ENCODE measurements around the gene TC2N.
"Not testable (repeated sequence)": the region's sequence is repeated elsewhere in the genome, so short reads cannot be mapped to it uniquely, and the experiment has no call there.

Gene TC2N

DNA sequence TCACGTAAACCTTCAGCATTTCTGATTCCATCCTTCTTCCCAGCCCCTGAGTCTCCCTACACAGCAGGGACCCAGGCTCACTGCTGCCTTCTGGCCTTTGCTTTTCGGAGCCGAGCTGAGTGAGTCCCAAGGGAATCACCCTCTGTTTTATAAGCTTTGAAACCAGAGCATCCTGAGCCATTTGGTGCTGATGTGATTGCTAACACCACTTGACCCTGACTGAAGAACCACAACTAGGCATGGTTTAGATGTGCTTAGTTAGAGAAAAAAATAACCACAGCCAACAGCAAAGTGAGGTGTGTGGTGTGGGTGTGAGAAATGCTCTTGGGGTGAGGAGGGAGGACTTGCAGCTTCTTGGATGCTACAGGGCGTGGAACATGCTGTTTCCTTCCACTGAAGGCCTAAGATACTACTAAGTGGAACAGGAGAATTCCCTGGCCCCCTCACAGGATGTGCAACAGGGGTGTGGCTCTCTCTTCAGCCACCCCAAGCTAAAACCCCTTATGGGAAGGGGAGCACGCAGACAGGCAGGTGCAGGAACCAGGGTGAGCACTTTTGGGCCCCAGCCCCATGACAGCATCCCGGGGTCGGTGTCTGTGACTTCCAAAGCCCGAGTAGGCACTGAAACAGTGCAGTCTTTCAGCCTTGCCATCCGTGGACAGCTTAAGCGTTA lies at the start of gene TC2N:
TC2N (minus strand) TSS at position 221 of the 673 bp plus-strand sequence. CDS start 53,767 bp downstream, outside the sequence.
- DNase-seq (ENCODE audit: low spot score): no peak

DNA sequence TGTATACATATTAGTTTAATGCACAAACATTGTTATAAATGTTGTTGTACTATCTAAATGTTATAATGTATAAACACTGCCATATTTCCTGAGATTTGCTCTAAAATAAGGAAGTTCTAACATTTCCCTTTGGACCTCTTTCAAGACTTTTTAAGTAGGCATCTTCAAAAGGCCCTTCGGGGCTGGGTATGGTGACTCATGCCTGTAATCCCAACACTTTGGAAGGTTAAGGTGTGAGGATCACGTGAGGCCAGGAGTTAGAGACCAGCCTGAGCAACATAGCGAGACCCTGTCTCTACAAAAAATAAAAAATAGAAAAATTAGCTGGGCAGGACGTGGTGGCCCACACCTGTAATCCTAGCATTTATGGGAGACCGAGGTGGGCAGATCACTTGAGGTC lies 44.7 kb upstream of the TC2N start:
- DNase-seq (ENCODE audit: low spot score): no peak

DNA sequence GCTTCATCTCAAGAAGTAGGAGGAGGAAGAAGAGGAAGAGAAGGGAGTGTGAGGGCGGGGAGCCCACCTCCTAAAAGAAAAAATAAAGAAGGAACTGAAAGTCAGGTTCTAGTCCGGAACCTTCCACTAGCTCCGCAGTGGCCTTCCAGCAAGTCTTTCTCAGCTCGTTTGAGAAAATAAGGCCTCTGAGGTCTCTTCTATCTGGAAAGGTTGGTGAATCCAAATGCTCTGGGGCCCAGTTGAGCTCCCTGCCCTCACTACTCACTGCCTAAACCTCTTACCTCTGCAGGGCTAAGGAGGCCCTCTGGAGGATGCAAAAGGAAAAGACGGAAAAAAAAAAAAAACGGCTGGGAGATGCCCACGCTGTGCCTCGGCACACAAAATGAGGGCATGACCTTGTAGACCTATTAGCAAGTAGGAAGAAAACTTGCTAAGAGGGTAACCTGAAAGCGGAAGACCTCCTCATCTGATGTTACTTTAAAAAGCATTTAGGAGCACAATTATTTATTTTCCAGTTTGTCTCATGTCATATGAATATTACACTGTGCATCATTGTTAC lies 44.2 kb upstream of the TC2N start:
- DNase-seq (ENCODE audit: low spot score): peak; percentile 46

DNA sequence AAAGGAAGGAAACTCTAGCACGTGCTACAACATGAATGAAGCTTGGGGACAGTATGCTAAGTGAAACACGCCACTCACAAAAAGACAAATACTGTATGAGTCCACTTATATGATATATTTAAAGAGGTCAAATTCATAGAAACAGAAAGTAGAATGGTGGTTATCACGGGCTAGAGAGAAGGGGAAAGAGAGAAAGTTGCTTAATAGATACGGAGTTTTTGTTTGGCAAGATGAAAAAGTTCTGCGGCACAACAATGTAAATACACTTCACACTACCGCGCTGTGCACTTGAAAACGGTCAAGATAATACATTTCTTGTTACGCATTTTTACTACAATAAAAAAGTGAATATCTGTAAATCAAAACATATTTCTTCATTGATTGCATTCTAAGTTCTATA lies 42.9 kb upstream of the TC2N start:
- no peak for DNase-seq (ENCODE audit: low spot score)

DNA sequence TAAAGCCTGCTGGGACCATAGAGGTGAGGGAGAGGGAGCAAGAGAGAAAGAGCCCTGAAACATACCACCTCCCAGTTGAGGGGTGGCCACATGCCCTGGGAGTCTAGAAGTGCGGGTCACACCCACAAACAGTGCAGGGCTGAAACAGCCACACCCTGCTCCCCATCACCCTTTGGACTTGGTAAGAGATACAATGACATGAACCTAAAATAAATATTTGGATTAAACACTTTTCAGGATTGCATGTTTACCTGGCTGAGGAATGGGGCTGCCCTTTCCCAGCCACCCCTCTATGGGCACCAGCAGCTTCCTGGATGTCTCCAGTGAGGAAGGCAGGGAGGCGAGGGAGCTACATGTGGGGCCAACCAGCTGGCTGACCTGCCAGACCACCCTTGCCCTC lies 39.0 kb upstream of the TC2N start:
- DNase-seq (ENCODE audit: low spot score): no peak

DNA sequence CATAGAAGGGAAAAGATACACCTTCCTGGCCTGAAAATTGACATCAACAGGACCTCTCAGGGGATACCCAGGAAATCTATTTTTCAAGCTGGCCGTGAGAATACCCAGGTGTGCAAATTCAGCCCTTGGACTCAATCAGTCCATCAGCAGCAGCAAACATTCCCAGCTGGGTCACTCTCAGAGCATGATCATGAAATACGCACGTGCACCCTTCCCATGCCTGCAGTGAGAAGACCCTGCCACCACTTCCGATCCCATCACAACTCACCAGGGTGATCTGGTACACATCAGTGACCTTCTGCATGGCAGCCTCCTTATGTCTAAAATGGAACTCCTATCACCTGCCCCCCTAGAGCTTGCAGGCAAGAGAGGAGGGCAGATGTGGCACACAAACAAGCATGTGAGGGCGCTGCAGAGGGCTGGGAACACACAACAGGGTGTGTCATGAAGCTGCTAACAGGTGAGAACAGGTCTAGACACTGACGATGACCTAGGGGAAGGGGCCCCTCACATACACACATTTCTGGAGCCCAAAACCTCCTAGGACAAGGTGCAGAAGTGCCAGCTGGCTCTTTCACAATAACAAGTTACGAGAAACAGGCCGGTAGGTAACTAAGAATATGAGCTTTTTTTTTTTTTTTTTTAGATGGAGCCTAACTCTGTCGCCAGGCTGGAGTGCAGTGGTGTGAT lies 37.8 kb upstream of the TC2N start:
- no peak for DNase-seq (ENCODE audit: low spot score)

DNA sequence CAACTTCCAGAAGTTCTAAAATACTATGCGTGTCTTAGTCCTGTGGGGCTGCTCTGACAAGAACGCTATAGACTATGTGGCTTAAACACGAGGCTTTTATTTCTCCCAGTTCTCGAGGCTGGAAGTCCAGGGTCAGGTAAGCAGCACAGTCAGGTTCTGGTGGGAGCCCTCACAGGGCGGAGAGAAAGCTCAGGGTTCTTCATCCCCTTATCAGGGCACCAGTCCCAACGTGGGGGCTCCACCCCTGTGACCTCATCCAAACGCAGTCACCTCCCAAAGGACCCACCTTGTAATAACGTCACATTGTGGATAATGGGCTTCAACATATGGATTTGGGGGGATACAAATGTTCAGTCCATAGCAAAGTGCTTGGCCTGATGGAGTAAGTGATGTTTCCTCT lies 37.1 kb upstream of the TC2N start:
- no peak for DNase-seq (ENCODE audit: low spot score)

DNA sequence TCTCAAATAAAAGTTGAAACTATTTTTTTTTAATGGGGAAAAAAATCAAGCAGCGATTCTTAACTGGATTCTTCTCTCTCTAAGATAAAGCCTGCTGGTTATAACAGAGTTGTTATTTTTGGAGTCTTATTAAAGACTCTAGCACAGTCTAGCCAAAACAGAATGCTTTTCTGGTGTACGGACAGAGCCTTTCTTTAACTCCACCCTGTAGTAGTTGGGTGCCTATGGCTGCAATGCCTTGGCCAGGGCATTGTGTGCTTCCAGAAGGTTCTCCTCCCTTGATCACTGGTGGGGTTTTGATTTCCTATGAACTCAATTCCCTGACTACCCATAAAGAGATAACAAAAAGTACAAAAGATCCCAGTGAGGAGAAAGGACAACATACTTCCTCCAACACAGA lies 35.7 kb upstream of the TC2N start:
- no peak for DNase-seq (ENCODE audit: low spot score)

DNA sequence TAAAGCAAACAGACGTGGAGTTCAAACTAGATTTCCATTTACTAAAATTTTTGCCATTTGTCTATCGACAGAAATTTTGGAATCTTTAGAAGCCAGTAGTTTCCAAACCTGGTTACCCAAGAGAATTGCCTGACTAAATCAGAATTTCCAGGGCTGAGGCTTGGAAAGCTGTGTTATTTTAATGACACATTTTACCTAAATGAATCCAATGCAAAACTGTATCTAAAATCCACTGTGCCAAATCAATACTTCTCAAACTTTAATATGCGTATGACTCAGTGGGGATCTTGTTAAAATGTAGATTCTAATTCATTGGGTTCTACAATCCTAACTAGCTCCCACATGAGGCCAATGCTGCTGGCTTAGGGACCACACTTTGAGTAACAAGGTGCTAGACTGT lies 35.0 kb upstream of the TC2N start:
- DNase-seq (ENCODE audit: low spot score): no peak

DNA sequence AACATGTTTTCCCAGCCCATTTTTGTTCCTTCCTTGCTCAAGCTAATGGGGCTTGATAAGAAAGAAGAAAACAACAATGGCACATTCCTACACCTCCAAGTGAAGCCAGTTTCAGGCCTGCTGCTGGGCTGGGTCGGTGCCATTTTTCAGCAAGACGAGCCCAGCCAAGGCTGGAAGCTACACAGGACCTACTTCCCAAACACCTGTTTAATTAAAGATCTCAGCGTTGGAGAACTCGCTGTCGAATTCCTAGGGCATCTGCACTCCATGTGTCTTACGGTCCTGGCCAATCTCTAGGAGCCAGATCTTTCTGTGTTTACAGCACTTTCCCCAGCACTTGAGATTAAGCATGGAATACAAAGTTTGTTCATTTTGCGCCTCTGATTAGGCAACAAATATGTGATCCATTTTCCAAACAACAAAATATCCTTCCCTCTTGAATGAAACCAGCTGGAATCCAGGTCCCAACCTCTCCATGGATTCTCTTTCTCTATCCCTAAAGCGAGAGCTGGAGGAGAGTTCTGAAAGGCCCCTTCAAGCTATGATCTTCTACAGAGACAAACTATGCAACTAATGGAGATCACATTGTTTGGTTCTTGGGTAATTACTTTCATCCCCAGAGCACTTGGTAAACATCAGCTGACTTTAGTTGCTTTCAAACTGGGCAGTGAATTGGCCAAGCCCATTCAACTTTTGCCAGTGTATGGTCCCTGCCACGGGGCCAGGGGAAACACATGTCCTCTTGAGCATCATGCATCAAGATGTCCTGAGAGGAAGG lies 34.3 kb upstream of the TC2N start:
- DNase-seq (ENCODE audit: low spot score): no peak

DNA sequence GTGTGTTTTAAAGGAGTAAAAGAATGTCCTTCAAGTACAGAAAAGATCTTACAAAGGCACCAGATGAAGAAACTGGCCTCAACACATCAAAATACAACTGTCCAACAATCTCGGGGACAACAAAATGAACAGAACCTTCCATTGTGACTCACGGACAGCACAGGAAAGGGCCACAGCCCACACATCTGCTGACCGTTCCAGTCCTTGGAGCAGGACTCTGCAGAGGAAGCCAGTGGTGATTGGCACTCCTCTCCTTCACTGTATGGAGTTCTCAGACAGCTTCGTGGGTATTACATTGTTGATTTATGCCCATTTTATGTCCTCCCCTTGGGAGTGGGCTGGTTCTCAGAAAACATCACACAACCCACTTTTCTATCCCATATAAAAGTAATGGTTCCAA lies 32.5 kb upstream of the TC2N start:
- DNase-seq (ENCODE audit: low spot score): no peak

DNA sequence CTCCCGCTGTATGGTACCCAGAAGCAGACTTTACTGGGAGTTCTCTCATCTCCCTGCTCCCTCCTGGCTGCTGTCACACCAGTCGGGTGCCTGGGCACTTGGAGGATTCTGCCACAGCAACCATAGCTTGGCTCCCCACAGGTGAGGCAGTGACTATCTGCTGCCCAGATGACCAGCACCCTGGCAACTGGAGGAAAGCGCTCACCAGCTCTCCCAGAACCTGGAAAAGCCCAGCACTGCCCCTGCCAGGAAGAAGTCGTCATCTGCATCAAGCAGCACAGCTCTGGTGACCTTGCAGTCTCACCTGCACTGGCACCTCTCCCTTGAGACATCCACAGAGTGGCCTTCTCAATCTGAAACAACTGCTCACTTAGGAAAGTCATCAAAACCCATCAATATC lies 31.9 kb upstream of the TC2N start:
- no peak for DNase-seq (ENCODE audit: low spot score)

DNA sequence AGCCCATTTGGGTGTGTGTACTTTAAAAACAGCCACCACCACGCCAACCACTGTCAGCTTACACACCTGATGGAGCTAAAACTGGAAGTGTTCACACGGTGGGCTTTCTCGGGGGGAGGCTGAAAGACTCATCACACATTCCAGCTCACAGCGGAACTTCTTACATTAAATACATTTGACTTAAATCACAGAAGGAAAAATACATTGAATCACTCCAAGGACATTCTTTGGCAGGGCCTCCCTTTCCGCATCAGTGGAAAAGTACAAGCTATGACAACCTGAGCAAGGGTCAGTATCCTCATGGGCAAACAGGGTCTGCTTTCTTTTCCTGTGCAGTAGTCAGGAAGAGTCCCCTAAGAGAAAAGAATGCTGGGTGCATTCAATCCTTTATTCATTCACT lies 31.0 kb upstream of the TC2N start:
- DNase-seq (ENCODE audit: low spot score): no peak

DNA sequence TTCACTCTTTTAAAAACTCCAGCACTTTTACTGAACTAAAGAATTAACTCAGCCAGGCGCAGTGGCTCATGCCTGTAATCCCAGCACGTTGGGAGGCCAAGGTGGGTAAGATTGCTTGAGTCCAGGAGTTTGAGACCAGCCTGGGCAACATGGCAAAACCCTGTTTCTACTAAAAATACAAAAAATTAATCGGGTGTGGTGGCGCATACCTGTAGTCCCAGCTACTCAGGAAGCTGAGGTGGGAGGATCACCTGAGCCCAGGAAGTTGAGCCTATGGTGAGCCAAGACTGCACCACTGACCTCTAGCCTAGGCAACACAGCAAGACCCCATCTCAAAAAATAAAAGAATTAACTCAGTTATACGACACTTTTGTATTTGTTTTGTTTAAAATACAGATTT lies 30.4 kb upstream of the TC2N start:
- DNase-seq (ENCODE audit: low spot score): not testable (repeated sequence)

DNA sequence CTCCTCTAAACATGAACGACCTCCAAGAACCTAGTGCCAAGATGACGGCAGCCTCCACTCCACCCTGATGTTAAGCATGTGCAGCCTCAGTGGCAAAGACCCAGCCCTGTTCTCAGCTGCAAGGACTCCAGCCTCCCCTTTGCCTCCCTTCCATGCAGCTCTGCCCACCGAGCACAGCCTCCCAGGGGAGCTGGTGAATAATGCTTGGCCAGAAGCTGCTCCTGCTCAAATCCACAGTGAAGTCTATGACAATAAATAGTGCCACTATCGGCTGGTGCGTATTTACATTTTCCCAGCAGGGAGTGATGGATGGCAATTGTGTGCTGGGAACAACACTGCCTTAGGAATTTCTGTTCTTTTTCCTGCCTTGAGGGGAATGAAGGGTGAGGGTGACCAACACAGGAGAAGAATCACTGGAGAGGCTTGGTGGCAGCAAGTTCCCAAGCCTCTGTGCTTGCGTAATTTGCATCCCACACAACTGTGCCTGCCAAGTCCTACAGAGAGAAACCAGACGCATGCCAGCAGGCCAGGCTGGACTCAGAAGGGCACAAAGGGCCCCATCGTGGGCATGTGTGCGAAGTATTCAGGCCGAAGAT lies 29.9 kb upstream of the TC2N start:
- no peak for DNase-seq (ENCODE audit: low spot score)

DNA sequence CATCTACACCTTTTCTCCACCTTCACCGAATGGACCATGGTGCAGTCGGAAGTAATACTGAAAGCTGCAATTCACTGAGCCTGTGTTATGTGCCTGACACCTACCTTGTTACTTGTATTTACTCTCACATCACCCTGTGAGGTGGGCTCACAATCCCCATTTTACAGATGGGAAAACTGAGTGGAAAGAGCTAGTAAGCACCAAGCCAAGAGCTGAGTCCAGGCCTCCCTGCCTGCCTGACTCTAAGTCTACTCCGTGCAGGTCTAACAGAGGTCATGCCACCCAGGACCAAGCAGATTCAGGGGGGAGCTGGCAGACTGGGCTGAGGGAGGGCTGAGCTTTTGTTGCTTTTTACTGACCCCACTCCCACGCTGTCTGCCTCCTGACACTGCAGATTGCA lies 29.1 kb upstream of the TC2N start:
- no peak for DNase-seq (ENCODE audit: low spot score)

DNA sequence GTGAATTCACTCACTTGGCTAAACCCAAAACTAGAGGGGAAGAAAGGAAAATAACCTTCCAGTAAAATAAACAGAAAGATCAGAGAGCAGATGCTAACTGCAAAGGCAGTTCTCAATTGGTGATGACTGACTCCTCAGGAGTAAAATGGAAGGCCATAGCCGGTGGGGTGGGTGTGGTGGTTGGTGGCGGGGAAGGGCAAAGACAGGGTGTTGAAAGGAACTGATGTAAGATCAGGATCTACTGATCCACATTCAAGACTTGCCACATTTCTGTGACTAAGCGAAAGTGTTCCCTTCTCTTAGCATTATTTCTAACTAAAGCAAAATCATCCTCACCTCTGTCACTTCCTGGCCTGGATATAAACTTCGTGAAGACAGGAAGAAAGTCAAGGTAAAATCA lies 26.3 kb upstream of the TC2N start:
- no peak for DNase-seq (ENCODE audit: low spot score)

DNA sequence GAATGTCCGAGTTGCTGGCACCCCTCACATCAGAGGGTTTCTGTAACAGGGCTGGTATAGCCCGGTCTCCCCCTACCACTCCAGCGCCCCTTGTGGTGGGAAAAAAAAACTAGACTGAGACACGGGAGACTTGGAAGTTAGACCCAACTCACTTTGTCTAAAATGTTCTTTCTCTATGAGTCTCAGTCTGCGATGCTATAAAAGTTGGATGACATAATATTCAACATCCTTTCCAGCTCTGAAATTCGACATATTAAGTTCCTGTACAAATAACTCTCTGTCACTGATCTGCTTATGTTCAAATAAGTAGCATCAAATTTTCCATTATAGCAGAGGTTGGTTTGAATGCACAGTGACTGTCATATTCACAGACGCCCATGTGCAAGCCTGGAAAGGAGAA lies 25.7 kb upstream of the TC2N start:
- DNase-seq (ENCODE audit: low spot score): no peak

DNA sequence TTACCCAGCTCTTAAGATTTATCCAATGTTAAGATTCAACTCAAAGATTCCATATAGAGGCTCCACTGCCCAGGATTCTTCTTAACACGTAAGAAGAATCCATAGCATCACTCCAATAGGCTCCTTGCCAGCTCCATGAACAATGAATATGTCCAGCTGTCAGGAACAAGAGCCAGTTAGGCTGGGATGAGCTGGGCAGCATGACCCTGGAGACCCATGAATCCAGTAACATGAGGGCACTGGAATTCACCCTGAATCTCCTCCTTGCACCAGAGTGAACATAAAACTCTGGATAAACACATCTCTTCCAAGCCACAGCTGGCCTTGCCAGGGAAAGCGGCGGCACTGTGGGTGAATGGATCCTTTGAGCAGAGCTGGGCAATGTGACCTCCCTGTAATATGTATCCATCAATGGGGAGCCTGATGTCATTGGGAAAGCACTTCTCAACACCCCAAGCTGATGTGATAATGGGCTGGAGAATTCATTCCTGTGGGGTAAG lies 24.4 kb upstream of the TC2N start:
- no peak for DNase-seq (ENCODE audit: low spot score)

DNA sequence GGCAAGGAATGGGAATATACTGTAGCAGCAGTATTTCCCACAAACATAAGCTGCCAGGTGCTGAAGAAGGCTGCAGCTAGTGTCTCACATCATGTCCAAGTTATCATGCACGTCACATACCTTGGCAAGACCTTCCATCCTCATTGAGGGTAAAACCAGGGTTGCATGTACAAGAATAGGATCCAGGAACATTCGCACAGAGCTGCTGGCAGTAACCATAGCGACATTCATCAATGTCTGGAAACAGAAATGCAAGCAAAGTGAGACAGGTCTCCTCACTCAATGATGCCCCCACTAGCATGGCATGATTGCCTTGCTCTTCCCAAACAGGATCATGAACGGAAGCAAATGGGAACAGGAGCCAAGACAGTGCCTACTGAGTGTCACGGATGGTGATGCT lies 23.8 kb upstream of the TC2N start:
- DNase-seq (ENCODE audit: low spot score): no peak

DNA sequence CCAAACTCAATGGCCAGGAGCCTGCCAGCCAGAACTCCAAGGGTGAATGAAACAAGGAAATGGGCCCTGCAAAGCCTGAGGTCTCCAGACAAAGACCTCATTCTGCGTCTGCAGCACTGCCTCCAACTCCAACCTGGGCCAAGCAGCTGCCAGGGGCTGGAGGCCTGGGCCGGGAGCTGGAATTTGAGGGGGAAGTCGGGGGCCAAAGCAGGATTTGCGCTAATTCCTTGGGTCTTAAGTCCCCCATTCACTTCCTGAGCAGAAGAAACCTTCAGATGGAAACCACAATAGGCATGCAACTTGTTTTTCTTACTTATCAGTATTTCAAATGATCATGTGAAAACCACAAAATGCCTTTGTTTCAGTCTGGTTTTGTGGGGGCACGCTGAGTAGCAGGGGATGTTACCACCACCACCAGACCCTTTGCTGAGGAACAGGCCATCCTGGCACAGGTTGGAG lies 23.0 kb upstream of the TC2N start:
- DNase-seq (ENCODE audit: low spot score): no peak

DNA sequence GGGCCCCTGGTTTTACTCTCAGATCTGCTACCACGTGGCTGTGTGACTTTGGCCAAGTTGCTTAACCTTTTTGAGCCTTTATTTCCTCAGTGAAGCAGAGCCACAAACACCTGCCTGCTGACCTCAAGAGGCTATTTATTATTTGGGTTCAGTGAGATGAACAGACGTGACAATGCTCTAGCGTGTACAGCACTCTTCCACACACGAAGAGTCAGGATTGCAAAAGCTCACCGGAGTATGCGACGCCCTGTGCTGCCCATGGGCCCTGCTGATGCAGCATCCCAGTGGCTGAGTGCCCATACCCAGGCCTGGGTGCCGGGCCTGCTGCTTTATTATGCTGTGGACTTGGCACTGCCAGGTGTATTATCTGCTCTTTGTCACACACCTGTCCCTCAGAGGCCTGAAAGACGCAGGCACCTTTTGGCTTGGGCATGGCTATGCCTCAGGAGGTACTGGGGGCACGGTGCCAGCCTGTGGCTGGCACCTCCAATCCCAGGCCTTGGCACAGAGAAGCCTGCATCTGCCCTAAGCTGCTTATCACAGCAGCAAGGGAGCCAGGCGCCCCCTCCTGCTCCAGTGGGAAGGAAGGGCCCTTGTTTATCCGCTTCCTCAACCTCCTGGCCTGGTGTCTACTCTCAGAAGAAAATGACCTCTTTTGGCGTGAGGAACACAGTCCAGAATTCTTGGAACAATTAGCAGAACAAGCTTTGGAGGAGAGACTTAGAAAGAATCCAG lies 22.3 kb upstream of the TC2N start:
- no peak for DNase-seq (ENCODE audit: low spot score)

All from RKO (cell line).